ENCODE measurements around the gene TEAD1.

Gene TEAD1

GRCh38 chr11:12802418-12803085 lies 128.3 kb downstream of the TEAD1 start:
- H3K4me3 ChIP-seq (ENCODE audit: low read length): no peak overlapping the region

GRCh38 chr11:12803086-12803826 lies 129.0 kb downstream of the TEAD1 start:
- peak; percentile 55 for DNase-seq (ENCODE audit: low read depth)
- TF ChIP-seq, protein P1, sequence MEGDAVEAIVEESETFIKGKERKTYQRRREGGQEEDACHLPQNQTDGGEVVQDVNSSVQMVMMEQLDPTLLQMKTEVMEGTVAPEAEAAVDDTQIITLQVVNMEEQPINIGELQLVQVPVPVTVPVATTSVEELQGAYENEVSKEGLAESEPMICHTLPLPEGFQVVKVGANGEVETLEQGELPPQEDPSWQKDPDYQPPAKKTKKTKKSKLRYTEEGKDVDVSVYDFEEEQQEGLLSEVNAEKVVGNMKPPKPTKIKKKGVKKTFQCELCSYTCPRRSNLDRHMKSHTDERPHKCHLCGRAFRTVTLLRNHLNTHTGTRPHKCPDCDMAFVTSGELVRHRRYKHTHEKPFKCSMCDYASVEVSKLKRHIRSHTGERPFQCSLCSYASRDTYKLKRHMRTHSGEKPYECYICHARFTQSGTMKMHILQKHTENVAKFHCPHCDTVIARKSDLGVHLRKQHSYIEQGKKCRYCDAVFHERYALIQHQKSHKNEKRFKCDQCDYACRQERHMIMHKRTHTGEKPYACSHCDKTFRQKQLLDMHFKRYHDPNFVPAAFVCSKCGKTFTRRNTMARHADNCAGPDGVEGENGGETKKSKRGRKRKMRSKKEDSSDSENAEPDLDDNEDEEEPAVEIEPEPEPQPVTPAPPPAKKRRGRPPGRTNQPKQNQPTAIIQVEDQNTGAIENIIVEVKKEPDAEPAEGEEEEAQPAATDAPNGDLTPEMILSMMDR (IDR thresholded peaks at IDR 0.05; ENCODE audit: insufficient read depth, low read depth, low read length, missing control alignments): no peak
- no peak overlapping the region for H3K4me3 ChIP-seq (ENCODE audit: low read length)

More at GRCh38 chr11:12802418-12803085, 128.3 kb downstream of the TEAD1 start:
- peak; percentile 99 for DNase-seq (ENCODE audit: low read depth)
- TF ChIP-seq, protein P1 (IDR thresholded peaks at IDR 0.05; ENCODE audit: insufficient read depth, low read depth, low read length, missing control alignments): no peak

GRCh38 chr11:12806113-12806512 lies 131.9 kb downstream of the TEAD1 start:
- H3K4me3 ChIP-seq (ENCODE audit: low read length): no peak overlapping the region
- peak; percentile 92 for DNase-seq (ENCODE audit: low read depth)
- TF ChIP-seq, protein P1 (IDR thresholded peaks at IDR 0.05; ENCODE audit: insufficient read depth, low read depth, low read length, missing control alignments): no peak

GRCh38 chr11:12807621-12808020 lies 133.4 kb downstream of the TEAD1 start:
- no peak overlapping the region for H3K4me3 ChIP-seq (ENCODE audit: low read length)
- no peak for DNase-seq (ENCODE audit: low read depth)
- TF ChIP-seq, protein P1 (IDR thresholded peaks at IDR 0.05; ENCODE audit: insufficient read depth, low read depth, low read length, missing control alignments): no peak

- DNase-seq (ENCODE audit: low read depth): peak; percentile 59
- TF ChIP-seq, protein P1 (IDR thresholded peaks at IDR 0.05; ENCODE audit: insufficient read depth, low read depth, low read length, missing control alignments): no peak
- no peak overlapping the region for H3K4me3 ChIP-seq (ENCODE audit: low read length)
These were observed 134.3 kb downstream of the TEAD1 start for GRCh38 chr11:12808519-12808918.

DNA sequence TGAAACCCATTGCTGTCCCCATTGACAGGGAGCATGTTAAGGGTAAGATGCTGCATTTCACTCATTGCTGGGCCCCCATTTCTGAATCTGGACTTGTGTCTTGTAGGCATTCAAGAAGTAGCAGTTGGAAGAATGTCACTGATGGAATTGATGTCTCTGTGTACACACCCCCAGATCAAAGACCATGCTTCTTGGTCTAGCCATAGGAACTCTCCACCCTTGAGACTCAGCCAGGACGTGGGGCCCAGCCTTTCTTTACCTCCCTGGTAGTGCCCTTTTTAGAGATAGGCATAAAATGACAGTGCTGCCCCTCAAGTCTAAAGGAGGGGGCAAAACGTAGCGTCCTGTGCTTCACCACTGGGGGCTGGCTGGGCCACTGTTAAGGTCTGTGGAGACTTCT lies 135.1 kb downstream of the TEAD1 start:
- no peak overlapping the region for H3K4me3 ChIP-seq (ENCODE audit: low read length)
- TF ChIP-seq, protein P1 (IDR thresholded peaks at IDR 0.05; ENCODE audit: insufficient read depth, low read depth, low read length, missing control alignments): no peak
- no peak for DNase-seq (ENCODE audit: low read depth)

All from epithelial cell of esophagus (primary cell).